Measurements from ENCODE around the gene ISM2. TPM values are rescaled to one million over a fixed set of nuclear protein-coding genes. Genes with fewer than 3 reads are reported as not detected.

ISM2 gene
- total and polyA plus RNA-seq, 8 donors, result not detected

- intact Hi-C loops (cut with DNase I), result no loop called here
- ATAC-seq, result no peak
- peaks cover 4 to 48% (median 25%) of the 10 kb centered on the region in 3 donors for H3K36me3 ChIP-seq
- no peak for TF ChIP-seq CTCF (IDR thresholded peaks at IDR 0.05)
- 86 to 94% methylated on average over 2 of the region's 2 CpGs for WGBS, 2 donors
- no peaks in the 10 kb centered on the region for H3K9me3 ChIP-seq
- no peaks in the 10 kb centered on the region for H3K27me3 ChIP-seq
- H3K4me1 ChIP-seq, result no peaks in the 10 kb centered on the region
- DNase-seq, result no peak
- FAIRE-seq, result no peak
- no peak overlapping the region for H3K4me3 ChIP-seq
- no peak overlapping the region for H3K27ac ChIP-seq
Measured at GRCh38 chr14:77442196-77442595, 56.4 kb downstream of the ISM2 start.

- ATAC-seq, result no peak
- Histone ChIP-seq H3K4me1 (no peaks in the 10 kb centered on the region), H3K4me3 (no peak overlapping the region), H3K27me3 (no peaks in the 10 kb centered on the region), H3K27ac (no peak overlapping the region), H3K9me3 (no peaks in the 10 kb centered on the region), H3K36me3 (peaks cover 4 to 55% (median 25%) of the 10 kb centered on the region in 3 donors)
- intact Hi-C loops (cut with DNase I), result no loop called here
- 96 to 97% methylated on average over 4 of the region's 4 CpGs for WGBS, 2 donors
- DNase-seq, result no peak
- FAIRE-seq, result no peak
- TF ChIP-seq CTCF (IDR thresholded peaks at IDR 0.05), result no peak
Measured at GRCh38 chr14:77439861-77440260, 58.8 kb downstream of the ISM2 start.

GRCh38 chr14:77438596-77438995, 60.0 kb downstream of the ISM2 start:
- Histone ChIP-seq H3K9me3 (no peaks in the 10 kb centered on the region), H3K36me3 (peaks cover 0 to 53% (median 22%) of the 10 kb centered on the region in 3 donors), H3K27ac (no peak overlapping the region), H3K4me1 (no peaks in the 10 kb centered on the region), H3K27me3 (no peaks in the 10 kb centered on the region), H3K4me3 (no peak overlapping the region)
- no peak for FAIRE-seq
- intact Hi-C loops (cut with DNase I), result no loop called here
- ATAC-seq, result no peak
- TF ChIP-seq CTCF (IDR thresholded peaks at IDR 0.05), result no peak
- DNase-seq, result no peak
- 98 to 100% methylated on average over 1 of the region's 1 CpG for WGBS, 2 donors

- Histone ChIP-seq H3K4me3 (no peak overlapping the region), H3K36me3 (peaks cover 0 to 45% (median 8%) of the 10 kb centered on the region in 3 donors), H3K27me3 (no peaks in the 10 kb centered on the region), H3K4me1 (no peaks in the 10 kb centered on the region), H3K9me3 (no peaks in the 10 kb centered on the region), H3K27ac (no peak overlapping the region)
- no peak for ATAC-seq
- 95 to 98% methylated on average over 3 of the region's 3 CpGs for WGBS, 2 donors
- TF ChIP-seq CTCF (IDR thresholded peaks at IDR 0.05), result no peak
- intact Hi-C loops (cut with DNase I), result no loop called here
- FAIRE-seq, result no peak
- DNase-seq, result no peak
Measured at GRCh38 chr14:77436042-77436441, 62.6 kb downstream of the ISM2 start.

- peaks cover 0 to 66% (median 32%) of the 10 kb centered on the region in 3 donors for H3K36me3 ChIP-seq
- 96 to 98% methylated on average over 3 of the region's 3 CpGs for WGBS, 2 donors
Measured at GRCh38 chr14:77426396-77426795, 72.2 kb downstream of the ISM2 start.

More at GRCh38 chr14:77426396-77426795, 72.2 kb downstream of the ISM2 start:
- no peak for ATAC-seq
- Histone ChIP-seq H3K4me1 (no peaks in the 10 kb centered on the region), H3K27me3 (no peaks in the 10 kb centered on the region), H3K9me3 (no peaks in the 10 kb centered on the region), H3K4me3 (no peak overlapping the region), H3K27ac (no peak overlapping the region)
- FAIRE-seq, result no peak
- no peak for TF ChIP-seq CTCF (IDR thresholded peaks at IDR 0.05)
- intact Hi-C loops (cut with DNase I), result no loop called here
- no peak for DNase-seq
